OCI-LY7 (cell line): Measurements from ENCODE around the gene SMIM14. TPM values are rescaled to one million over a fixed set of nuclear protein-coding genes. Genes with fewer than 3 reads are reported as not detected.

Experiments used
- BruUV-seq: library from RNA; stranded (reverse); fragments of 400-500 nt; replicated peaks from 2 replicates; lab custom pipeline; 2021; lab: Mats Ljungman, UMichigan
- CTCF ChIA-PET: fragments of 300-600 bp; sonication (Branson Sonifier 250); formaldehyde crosslinking; loops from one replicate; lab custom pipeline; 2022; ENCODE audit warnings: antibody characterized with exemption; ENCODE audit not compliant: unreplicated experiment; lab: Charles Lee
- POLR2A ChIA-PET: fragments of 300-600 bp; sonication (Branson Sonifier 250); formaldehyde crosslinking; loops from one replicate; lab custom pipeline; 2022; ENCODE audit warnings: antibody characterized with exemption; lab: Charles Lee
- DNase-seq: peaks from one replicate; pipeline ENCODE4 v3.0.0-alpha.2; 2015; ENCODE audit warnings: low spot score
- H2AFZ ChIP-seq: fragments of 200-600 bp; sonication (generic), shearing (Covaris generic); 2 replicates; pipeline ENCODE4 v1.6.1; 2014; ENCODE audit warnings: mild to moderate bottlenecking, antibody characterized with exemption, low read length, moderate library complexity
- H3K27ac ChIP-seq: fragments of 200-600 bp; sonication (generic); 2 replicates; pipeline ENCODE4 v1.5.1; 2014; ENCODE audit warnings: mixed run types, low read depth, mild to moderate bottlenecking, moderate library complexity, low read length, inconsistent platforms; ENCODE audit not compliant: poor library complexity, severe bottlenecking
- H3K36me3 ChIP-seq: fragments of 200-600 bp; sonication (generic); 2 replicates; pipeline ENCODE4 v1.6.1; 2014; ENCODE audit warnings: mild to moderate bottlenecking, antibody characterized with exemption, low read length, moderate library complexity, mixed read lengths; ENCODE audit not compliant: insufficient read depth
- H3K4me1 ChIP-seq: fragments of 200-600 bp; sonication (generic); 2 replicates; pipeline ENCODE4 v1.5.1; 2014; ENCODE audit warnings: mild to moderate bottlenecking, low read length; ENCODE audit not compliant: insufficient read depth, poor library complexity, severe bottlenecking
- H3K4me2 ChIP-seq: fragments of 200-600 bp; sonication (generic); 2 replicates; pipeline ENCODE4 v1.6.1; 2014; ENCODE audit warnings: mild to moderate bottlenecking, low read length
- H3K4me3 ChIP-seq: fragments of 200-600 bp; sonication (generic); 2 replicates; pipeline ENCODE4 v1.5.1; 2014; ENCODE audit warnings: mild to moderate bottlenecking, low read depth, low read length; ENCODE audit not compliant: poor library complexity, severe bottlenecking
- H3K79me2 ChIP-seq: fragments of 200-600 bp; sonication (generic); 2 replicates; pipeline ENCODE4 v1.6.1; 2016; ENCODE audit warnings: low read depth, mild to moderate bottlenecking, low read length, moderate library complexity, mixed read lengths; ENCODE audit not compliant: insufficient read depth
- H3K9me2 ChIP-seq: fragments of 200-600 bp; sonication (generic); 2 replicates; pipeline ENCODE4 v1.6.1; 2016; ENCODE audit warnings: mild to moderate bottlenecking, low read length, mixed read lengths; ENCODE audit not compliant: insufficient read depth
- H3K9me3 ChIP-seq: fragments of 200-600 bp; sonication (generic); 2 replicates; pipeline ENCODE4 v1.6.1; 2014; ENCODE audit warnings: mild to moderate bottlenecking, mixed run types, low read length, mixed read lengths
- H4K20me1 ChIP-seq: fragments of 200-600 bp; sonication (generic); 2 replicates; pipeline ENCODE4 v1.6.1; 2014; ENCODE audit warnings: mild to moderate bottlenecking, antibody characterized with exemption, low read length, moderate library complexity, mixed read lengths; ENCODE audit not compliant: insufficient read depth
- EZH2phosphoT487 ChIP-seq: fragments of 200-600 bp; sonication (generic); IDR thresholded peaks from 2 replicates; pipeline ENCODE4 v1.6.1; 2018; ENCODE audit warnings: low read depth, borderline replicate concordance, mild to moderate bottlenecking, mixed run types, antibody characterized with exemption, low read length, moderate library complexity, mixed read lengths
- intact Hi-C: fragments of 100-400 bp; cut with micrococcal nuclease; formaldehyde crosslinking; loops from one replicate; pipeline ENCODE4 v1.10.0; 2022; ENCODE audit not compliant: unreplicated experiment
- total RNA-seq, 2 experiments: library from RNA; depleted of rRNA in 1 of 2; stranded (reverse); fragments of >200 nt in 1 of 2; shearing (Covaris generic) in 1 of 2; gene quantifications; 2 replicates each; pipeline ENCODE4 v1.2.3, GENCODE V29; 2014 to 2022
- TF ChIP-seq, protein P1 (sequence below): fragments of 200-600 bp; sonication (generic); conservative IDR thresholded peaks from 2 replicates; pipeline ENCODE4 v1.5.1; 2014; ENCODE audit warnings: mild to moderate bottlenecking, antibody characterized with exemption, low read length, moderate library complexity, mixed read lengths

Gene SMIM14
- total RNA-seq, 2 experiments from 2014 or later = 1.8 TPM; not detected in 1

GRCh38 chr4:39574946-39575345, 63.7 kb downstream of the SMIM14 start:
- no TSS peak for BruUV-seq
- no peak overlapping the region for H2AFZ ChIP-seq
- H3K36me3 ChIP-seq = no peaks in the 10 kb centered on the region
- no peaks in the 10 kb centered on the region for H3K79me2 ChIP-seq
- ChIA-PET POLR2A (interaction anchor here (0.6 to 0.9 kb wide), 4 partner anchors 28 to 372 kb away, joined by 3 to 6 read pairs (median 4); no protein-coding TSS in a partner anchor), CTCF (no interaction called here)
- DNase-seq = no peak
- no peak overlapping the region for H3K27ac ChIP-seq
- TF ChIP-seq, protein P1, sequence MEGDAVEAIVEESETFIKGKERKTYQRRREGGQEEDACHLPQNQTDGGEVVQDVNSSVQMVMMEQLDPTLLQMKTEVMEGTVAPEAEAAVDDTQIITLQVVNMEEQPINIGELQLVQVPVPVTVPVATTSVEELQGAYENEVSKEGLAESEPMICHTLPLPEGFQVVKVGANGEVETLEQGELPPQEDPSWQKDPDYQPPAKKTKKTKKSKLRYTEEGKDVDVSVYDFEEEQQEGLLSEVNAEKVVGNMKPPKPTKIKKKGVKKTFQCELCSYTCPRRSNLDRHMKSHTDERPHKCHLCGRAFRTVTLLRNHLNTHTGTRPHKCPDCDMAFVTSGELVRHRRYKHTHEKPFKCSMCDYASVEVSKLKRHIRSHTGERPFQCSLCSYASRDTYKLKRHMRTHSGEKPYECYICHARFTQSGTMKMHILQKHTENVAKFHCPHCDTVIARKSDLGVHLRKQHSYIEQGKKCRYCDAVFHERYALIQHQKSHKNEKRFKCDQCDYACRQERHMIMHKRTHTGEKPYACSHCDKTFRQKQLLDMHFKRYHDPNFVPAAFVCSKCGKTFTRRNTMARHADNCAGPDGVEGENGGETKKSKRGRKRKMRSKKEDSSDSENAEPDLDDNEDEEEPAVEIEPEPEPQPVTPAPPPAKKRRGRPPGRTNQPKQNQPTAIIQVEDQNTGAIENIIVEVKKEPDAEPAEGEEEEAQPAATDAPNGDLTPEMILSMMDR = no peak
- no peak for TF ChIP-seq EZH2phosphoT487
- H3K4me1 ChIP-seq = no peaks in the 10 kb centered on the region
- no peaks in the 10 kb centered on the region for H3K9me3 ChIP-seq
- H3K4me2 ChIP-seq = no peak overlapping the region
- H3K9me2 ChIP-seq = no peaks in the 10 kb centered on the region
- no peaks in the 10 kb centered on the region for H4K20me1 ChIP-seq
- intact Hi-C loops = no loop called here
- H3K4me3 ChIP-seq = no peak overlapping the region

DNA sequence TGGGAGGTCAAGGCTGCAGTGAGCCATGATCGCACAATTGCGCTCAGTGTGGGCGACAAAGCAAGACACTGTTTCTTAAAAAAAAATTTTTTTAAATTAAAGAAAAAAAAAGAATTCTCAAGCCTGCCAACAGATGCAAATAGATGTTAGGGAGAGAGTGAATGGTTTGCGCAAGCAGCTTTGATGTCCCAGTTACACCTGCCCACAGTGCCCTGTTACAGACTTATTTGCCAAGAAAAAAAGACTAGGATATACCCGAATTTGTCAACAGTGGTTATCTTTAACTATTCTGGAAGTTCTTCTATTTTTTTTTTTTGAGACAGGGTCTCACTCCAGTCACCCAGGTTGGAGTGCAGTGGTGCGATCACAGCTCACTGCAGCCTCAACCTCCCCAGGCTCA, 67.2 kb downstream of the SMIM14 start:
- BruUV-seq = no TSS peak
- DNase-seq = no peak
- Histone ChIP-seq H3K79me2 (no peaks in the 10 kb centered on the region), H3K4me2 (no peak overlapping the region), H2AFZ (no peak overlapping the region), H3K36me3 (no peaks in the 10 kb centered on the region), H3K27ac (no peak overlapping the region), H3K4me1 (peaks cover 9% of the 10 kb centered on the region), H3K4me3 (no peak overlapping the region), H3K9me2 (no peaks in the 10 kb centered on the region), H4K20me1 (no peaks in the 10 kb centered on the region), H3K9me3 (no peaks in the 10 kb centered on the region)
- ChIA-PET POLR2A (no interaction called here), CTCF (no interaction called here)
- intact Hi-C loops = no loop called here
- TF ChIP-seq, protein P1 = no peak
- TF ChIP-seq EZH2phosphoT487 = no peak

DNA sequence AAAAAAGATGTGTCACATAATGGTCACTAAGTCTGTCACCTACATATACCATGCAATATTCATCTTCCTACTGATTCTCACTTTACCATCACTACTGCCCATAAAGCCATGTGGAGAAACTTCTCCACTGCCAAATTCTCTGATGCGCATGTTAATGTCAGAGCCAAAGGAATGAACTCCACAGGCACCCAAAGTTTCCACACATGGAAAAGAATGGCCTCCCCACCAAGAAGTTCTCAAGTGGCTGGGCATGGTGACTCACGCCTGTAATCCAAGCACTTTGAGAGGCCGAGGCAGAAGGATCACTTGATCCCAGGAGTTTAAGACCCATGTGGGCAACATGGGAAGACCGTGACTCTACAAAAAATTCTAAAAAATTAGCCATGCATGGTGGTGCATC, 67.6 kb downstream of the SMIM14 start:
- no peak for DNase-seq
- TF ChIP-seq, protein P1 = no peak
- TF ChIP-seq EZH2phosphoT487 = no peak
- CTCF ChIA-PET = no interaction called here
- Histone ChIP-seq H3K9me2 (no peaks in the 10 kb centered on the region), H3K9me3 (no peaks in the 10 kb centered on the region), H2AFZ (no peak overlapping the region), H3K4me2 (no peak overlapping the region), H3K36me3 (no peaks in the 10 kb centered on the region), H4K20me1 (no peaks in the 10 kb centered on the region), H3K4me1 (peaks cover 9% of the 10 kb centered on the region), H3K4me3 (no peak overlapping the region), H3K79me2 (no peaks in the 10 kb centered on the region), H3K27ac (no peak overlapping the region)
- intact Hi-C loops = no loop called here
- POLR2A ChIA-PET = no interaction called here
- no TSS peak for BruUV-seq
